ENCODE results near the gene VTI1A. TPM values are rescaled to one million over a fixed set of nuclear protein-coding genes. Genes with fewer than 3 reads are reported as not detected.

The VTI1A gene
- total and polyA plus RNA-seq, 4 donors: 5.5 to 26.9 (median 13.1) TPM

GRCh38 chr10:112553315-112553714, 106.3 kb downstream of the VTI1A start:
- Histone ChIP-seq H3K4me3 (ENCODE audit: low read depth in 1 of 3, low read length in 3 of 3) (no peak overlapping the region), H3K4me1 (ENCODE audit: control insufficient read depth in 4 of 4, insufficient read depth in 4 of 4, low read length in 3 of 4) (peaks cover 0 to 3% (median 1%) of the 10 kb centered on the region in 4 donors), H3K9me3 (ENCODE audit: control insufficient read depth in 4 of 4, low read length in 3 of 4) (no peaks in the 10 kb centered on the region), H3K36me3 (ENCODE audit: control insufficient read depth in 4 of 4, insufficient read depth in 3 of 4, low read depth in 1 of 4, low read length in 3 of 4) (no peaks in the 10 kb centered on the region), H3K27me3 (ENCODE audit: control insufficient read depth in 4 of 4, insufficient read depth in 4 of 4, low read length in 3 of 4) (no peaks in the 10 kb centered on the region), H3K9ac (ENCODE audit: low read depth in 1 of 2, low read length in 2 of 2) (no peak overlapping the region), H3K27ac (ENCODE audit: low read depth in 1 of 2, low read length in 2 of 2) (no peak overlapping the region)
- WGBS: 95% methylated on average over 3 of the region's 3 CpGs
- DNase-seq (ENCODE audit: low spot score): no peak
- no peak for TF ChIP-seq MAX (IDR thresholded peaks at IDR 0.05)
- TF ChIP-seq HNF4G (IDR thresholded peaks at IDR 0.05): no peak
- no peak for TF ChIP-seq ZBTB33 (IDR thresholded peaks at IDR 0.05)
- no peak for TF ChIP-seq ATF3 (IDR thresholded peaks at IDR 0.05)
- TF ChIP-seq RAD21 (IDR thresholded peaks at IDR 0.05): no peak

- no peak overlapping the region for H3K27ac ChIP-seq (ENCODE audit: low read depth in 1 of 2, low read length in 2 of 2)
- no peaks in the 10 kb centered on the region for H3K27me3 ChIP-seq (ENCODE audit: control insufficient read depth in 4 of 4, insufficient read depth in 4 of 4, low read length in 3 of 4)
- no peaks in the 10 kb centered on the region for H3K9me3 ChIP-seq (ENCODE audit: control insufficient read depth in 4 of 4, low read length in 3 of 4)
- TF ChIP-seq NR2F2 (IDR thresholded peaks at IDR 0.05) (no peak), CTCF (IDR thresholded peaks at IDR 0.05; ENCODE audit: low read depth, low read length, missing input control) (no peak), HNF4A (conservative IDR thresholded peaks at IDR 0.05) (no peak), RXRA (IDR thresholded peaks at IDR 0.05) (no peak), FOXA1 (IDR thresholded peaks at IDR 0.05) (no peak), RAD21 (IDR thresholded peaks at IDR 0.05) (no peak), SP1 (IDR thresholded peaks at IDR 0.05) (no peak), TAF1 (conservative IDR thresholded peaks at IDR 0.05) (no peak), JUND (IDR thresholded peaks at IDR 0.05) (no peak), EGR1 (IDR thresholded peaks at IDR 0.05; ENCODE audit: low read depth in 2 of 2) (no peak), FOXA2 (IDR thresholded peaks at IDR 0.05) (no peak), MAX (IDR thresholded peaks at IDR 0.05) (no peak), ZBTB33 (IDR thresholded peaks at IDR 0.05) (no peak), REST (IDR thresholded peaks at IDR 0.05) (no peak), YY1 (IDR thresholded peaks at IDR 0.05) (no peak), ATF3 (IDR thresholded peaks at IDR 0.05) (no peak), HNF4G (IDR thresholded peaks at IDR 0.05) (no peak)
- H3K36me3 ChIP-seq (ENCODE audit: control insufficient read depth in 4 of 4, insufficient read depth in 3 of 4, low read depth in 1 of 4, low read length in 3 of 4): no peaks in the 10 kb centered on the region
- H3K4me3 ChIP-seq (ENCODE audit: low read depth in 1 of 3, low read length in 3 of 3): no peak overlapping the region
- H3K4me1 ChIP-seq (ENCODE audit: control insufficient read depth in 4 of 4, insufficient read depth in 4 of 4, low read length in 3 of 4): peaks cover 0 to 3% (median 1%) of the 10 kb centered on the region in 4 donors
- no peak overlapping the region for H3K9ac ChIP-seq (ENCODE audit: low read depth in 1 of 2, low read length in 2 of 2)
- DNase-seq (ENCODE audit: low spot score): no peak
Observed at GRCh38 chr10:112554263-112554662, 107.2 kb downstream of the VTI1A start.

Data from liver (tissue), 9 donors.